Skeletal muscle cell (primary cell): ENCODE results near the gene PPP4R1.
"Not testable (repeated sequence)": the region's sequence is repeated elsewhere in the genome, so short reads cannot be mapped to it uniquely, and the experiment has no call there.

Experiments used
- DNase-seq: peaks from one replicate; pipeline ENCODE4 v3.0.0-alpha.2; 2010; ENCODE audit warnings: low read depth
- H3K4me3 ChIP-seq: 2 replicates; pipeline ENCODE4 v1.5.1; 2011; ENCODE audit warnings: low read depth, mild to moderate bottlenecking, control low read depth, low read length, moderate library complexity

PPP4R1 gene

DNA sequence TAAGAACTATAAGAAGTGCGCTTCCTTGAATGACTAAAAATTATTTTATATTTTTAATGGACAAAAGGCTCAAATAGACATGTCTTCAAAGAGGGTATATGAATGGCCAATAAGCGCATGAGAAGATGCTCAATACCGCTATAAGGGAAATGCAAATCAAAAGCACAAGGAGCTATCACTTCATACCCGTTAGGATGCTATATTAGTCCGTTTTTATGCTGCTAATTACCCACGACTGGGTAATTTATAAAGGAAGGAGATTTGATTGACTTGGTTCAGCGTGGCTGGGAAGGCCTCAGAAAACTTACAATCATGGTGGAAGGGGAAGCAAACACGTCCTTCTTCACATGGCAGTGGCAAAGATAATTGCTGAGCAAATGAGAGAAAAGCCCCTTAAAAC, 20.5 kb upstream of the PPP4R1 start:
- H3K4me3 ChIP-seq: no peak overlapping the region
- DNase-seq: no peak

DNA sequence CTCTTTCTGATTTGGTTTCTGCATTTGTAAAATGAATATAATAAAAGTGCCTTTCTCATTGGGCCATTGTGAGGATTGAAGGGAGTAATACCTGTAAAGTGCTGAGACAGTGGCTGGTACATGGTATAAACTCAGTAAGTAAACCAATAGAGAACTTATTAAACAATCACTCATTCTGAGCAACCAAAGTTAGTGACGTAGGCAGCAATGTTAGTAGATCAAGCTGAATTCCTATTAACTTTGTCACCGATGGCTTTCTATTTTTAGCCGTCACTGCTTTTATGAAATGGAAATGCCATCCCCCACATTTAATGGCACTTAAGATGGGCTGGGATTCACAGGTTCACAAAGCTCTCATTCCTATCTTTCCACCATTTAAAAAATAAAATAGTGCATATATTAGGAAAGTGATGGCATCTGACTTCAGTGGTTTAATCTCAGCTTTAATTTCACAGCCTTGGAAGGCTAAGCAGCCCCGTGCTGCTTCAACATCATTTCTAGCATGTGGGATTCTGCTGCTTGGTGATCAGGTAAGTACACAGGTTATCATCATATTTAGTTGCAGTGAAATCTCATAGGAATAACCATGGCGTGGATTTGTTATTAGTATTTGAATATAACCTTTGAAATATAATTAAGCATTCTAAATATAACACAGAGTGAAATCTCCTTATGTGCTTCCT, 17.6 kb upstream of the PPP4R1 start:
- peak; percentile 71 for DNase-seq
- H3K4me3 ChIP-seq: no peak overlapping the region

DNA sequence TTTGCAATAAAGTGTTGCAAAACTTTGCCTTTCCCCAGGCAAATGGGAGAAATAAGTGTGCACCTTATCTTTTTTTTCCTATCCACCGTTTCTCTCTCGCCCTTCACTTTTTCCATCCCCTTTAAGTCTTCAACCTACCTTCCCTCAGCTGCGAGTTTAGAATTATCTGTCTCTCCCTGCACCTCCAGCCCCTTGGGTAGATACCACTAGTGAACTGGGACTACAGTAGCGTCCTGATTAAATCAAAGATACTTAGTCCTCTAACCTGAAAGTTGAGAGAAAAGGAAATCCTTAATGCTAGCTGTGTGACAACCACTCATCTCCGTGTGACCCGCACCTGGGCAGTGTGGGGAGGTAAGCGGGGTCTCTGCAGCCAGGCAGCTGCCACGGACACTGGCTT, 16.1 kb upstream of the PPP4R1 start:
- DNase-seq: no peak
- no peak overlapping the region for H3K4me3 ChIP-seq

DNA sequence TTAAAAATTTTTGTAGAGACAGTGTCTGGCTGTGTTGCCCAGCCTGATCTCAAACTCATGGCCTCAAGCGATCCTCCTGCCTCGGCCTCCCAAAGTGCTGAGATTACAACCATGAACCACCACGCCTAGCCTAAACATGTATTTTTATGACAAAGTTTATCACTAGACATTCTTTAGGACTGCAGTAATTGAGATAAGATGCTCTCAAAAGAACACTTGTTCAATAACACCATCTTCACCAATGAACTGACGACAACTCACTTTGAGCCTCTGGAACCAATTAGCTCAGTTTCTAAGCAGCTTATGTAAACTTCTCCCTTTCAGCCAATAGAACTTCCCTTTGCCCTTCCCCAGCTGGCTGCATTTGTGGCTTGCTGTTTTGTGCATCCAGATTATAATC, 15.3 kb upstream of the PPP4R1 start:
- no peak for DNase-seq
- H3K4me3 ChIP-seq: no peak overlapping the region

DNA sequence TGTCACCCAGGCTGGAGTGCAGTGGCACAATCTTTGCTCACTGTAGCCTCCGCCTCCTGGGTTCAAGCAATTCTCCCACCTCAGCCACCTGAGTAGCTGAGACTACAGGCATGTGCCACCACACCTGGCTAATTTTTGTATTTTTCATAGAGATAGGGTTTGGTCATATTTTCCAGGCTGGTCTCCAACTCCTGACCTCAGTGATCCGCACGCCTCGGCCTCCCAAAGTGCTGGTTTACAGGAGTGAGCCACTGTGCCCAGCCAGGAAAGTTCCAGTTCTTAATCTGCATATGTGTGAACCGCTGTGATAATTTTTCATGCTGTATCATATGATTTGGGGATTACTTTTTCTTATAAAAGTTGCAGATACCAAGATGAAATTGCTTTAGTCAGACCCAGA, 14.6 kb upstream of the PPP4R1 start:
- no peak overlapping the region for H3K4me3 ChIP-seq
- DNase-seq: no peak

DNA sequence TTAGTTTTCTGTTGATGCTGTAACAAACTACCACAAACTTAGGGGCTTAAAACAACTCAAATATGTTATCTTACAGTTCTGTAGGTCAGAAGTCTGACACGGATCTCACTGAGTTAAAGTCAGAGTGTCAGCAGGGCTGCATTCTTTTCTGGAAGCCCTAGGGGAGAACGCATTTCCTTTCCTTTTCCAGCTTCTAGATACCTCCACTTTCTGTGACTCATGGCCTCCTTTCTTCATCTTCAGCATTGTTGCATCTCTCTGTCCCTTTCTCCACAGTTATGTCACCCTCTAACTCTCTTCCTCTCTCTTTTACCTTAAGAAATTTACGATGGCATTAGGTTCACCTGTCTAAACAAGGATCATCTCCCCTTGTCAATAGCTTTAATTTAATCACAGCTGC, 13.3 kb upstream of the PPP4R1 start:
- no peak overlapping the region for H3K4me3 ChIP-seq
- DNase-seq: no peak

DNA sequence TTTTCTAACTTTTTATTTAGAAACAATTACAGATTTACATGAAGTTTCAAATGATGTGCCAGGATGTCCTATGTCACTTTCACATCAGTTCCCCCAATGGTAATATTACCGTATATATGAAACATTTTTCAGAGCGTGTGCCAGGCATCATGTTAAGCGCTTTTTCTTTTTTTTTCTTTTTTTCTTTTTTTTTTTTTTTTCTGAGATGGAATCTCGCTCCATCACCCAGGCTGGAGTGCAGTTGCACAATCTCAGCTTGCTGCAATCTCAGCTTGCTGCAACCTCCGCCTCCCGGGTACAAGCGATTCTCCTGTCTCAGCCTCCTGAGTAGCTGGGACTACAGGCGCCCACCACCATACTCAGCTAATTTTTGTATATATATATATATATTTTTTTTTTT, 5.6 kb upstream of the PPP4R1 start:
- no peak for DNase-seq
- no peak overlapping the region for H3K4me3 ChIP-seq

DNA sequence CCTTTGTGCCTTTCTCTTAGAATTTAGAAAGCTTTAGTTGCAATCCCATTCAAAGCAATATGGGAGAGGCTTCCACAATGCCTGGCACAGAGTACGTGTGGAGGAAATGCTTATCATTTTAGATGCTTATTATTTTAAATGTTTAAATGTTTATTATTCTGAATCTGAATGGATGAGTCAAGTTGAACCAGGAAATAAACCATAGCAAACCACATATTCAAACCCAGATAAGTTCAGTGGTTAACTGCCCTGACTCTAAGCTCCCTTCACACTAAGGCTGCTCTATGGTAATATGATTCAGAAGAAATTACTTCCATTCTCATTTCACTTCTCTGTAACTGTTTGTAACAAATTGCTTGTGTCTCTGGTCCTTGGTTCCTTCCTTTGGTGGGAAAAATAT, 5.2 kb upstream of the PPP4R1 start:
- no peak overlapping the region for H3K4me3 ChIP-seq
- DNase-seq: no peak

DNA sequence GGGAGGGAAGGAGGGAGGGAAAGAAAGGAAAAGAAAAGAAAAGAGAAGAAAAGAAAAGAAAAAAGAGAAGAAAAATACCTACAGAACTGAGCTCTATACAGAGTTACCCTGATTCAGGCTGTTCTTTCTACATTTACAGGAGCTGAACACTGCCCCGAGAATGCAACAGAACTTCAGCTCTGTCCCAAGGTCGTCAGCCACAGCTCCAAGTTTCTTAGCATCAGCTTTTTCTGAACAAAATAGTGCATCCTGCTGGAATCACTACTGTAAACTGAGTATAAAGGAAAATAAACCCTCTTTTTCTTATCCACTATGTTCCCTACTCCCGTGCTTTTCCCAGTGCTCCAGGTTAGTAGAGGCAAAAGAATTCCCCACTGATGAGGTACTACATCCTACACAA, 4.7 kb upstream of the PPP4R1 start:
- H3K4me3 ChIP-seq: no peak overlapping the region
- no peak for DNase-seq

DNA sequence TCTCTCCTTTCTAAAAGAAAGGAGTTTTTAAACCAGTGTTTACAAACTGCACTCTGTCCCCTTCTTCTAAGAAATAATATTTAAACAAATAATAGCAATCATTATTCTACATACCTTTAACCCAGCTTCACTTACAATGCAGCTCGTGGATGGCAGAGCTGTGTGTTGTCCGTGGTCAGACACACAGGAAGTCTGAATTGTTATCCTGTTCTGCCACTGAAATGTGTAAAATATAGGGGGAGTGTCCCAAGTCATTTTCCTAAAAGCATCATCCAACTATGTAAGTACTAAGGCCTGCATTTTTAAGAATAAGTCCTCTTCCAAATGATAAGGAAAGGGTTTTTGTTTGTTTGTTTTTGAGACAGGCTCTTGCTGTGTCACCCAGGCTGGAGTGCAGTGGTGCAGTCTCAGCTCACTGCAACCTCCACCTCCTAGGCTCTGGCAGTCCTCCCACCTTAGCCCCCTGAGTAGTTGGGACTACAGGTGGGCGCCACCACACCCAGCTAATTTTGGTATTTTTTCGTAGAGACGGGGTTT, 2.7 kb upstream of the PPP4R1 start:
- H3K4me3 ChIP-seq: no peak overlapping the region
- DNase-seq: no peak

DNA sequence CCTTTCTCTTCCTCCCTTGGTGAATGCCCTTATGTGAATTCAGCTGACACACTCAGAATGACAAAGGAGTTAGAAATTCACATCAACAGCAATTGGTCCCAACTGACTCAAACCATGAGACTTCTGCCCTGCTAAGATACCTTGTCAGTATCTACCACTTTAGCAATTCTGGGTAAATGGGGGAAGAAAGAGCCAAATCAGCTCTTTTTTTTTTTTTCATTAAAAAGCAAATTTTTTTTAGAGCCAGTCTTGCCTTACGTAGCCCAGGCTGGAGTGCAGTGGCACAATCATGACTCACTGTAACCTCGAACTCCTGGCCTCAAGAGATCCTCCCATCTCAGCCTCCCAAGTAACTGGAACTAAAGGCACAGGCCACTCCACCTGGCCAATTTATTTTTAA, 1.7 kb upstream of the PPP4R1 start:
- no peak for DNase-seq
- H3K4me3 ChIP-seq: no peak overlapping the region

DNA sequence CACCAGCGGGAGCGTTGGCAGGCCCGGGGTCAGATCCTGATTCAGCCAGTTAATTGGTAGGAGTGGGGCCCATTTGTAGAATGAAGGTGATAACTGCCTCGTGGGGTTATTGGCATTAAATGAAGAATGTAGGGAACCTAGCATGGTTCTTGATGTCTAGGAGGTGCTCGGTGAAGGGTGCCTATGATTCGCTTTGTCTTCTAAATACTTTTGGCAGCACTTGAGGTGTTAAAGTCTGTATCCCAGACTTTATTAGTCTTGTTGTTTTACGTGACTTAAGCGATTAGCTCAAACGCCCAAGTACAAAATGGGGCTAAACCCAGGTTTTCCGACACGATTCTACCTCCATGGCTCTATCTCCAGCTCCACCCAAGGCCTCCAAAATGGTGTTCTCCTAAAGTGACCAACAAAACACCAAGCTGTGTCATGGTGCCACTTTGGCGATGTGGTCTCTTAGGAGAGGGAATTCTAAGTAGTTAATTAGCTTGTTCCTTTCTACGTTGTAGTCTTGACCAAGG, 980 bp upstream of the PPP4R1 start:
- no peak for DNase-seq
- H3K4me3 ChIP-seq: peak overlapping the region; percentile 54

DNA sequence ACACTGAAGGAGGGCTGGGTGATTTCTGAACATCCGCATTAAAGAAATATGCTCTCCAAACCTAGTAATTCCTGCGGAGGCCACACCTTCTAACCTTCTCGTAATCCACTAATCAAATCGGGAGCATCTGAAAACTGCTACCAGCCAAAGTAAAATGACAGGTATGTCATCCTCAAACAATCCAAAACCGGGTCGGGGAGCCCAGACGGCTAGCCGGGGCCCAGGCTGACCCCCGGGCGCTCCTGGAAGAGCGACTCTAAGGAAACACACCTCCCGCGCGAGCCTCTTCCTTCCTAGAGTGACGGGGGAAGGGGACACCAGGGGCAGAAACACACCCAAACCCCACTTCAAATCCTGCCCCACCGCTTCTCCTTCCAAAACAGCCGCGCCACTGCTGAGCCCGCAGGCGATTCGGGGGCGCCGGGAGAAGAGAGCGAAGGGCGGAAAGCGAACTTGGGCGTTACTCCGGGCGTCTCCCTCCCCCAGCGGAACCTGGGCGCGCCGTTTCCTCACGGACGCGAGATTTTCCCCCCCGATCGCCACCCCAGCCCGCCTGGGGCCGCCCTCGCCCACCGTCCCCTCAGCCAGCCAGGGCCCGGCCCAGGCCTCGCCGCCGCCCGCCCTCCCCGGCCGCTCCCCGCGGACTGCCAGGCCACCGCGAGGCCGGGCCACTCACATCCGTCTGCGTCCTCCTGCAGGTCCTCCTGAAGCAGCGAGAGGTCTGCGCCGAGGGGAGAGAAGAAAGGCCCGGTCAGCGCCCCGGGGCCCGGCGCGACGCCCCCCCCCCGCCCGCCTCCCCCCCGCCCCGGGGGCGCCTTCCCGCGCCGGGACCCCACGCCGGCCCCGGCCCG, 584 bp downstream of the PPP4R1 start:
- H3K4me3 ChIP-seq: peak overlapping the region; percentile 81
- DNase-seq: no peak

DNA sequence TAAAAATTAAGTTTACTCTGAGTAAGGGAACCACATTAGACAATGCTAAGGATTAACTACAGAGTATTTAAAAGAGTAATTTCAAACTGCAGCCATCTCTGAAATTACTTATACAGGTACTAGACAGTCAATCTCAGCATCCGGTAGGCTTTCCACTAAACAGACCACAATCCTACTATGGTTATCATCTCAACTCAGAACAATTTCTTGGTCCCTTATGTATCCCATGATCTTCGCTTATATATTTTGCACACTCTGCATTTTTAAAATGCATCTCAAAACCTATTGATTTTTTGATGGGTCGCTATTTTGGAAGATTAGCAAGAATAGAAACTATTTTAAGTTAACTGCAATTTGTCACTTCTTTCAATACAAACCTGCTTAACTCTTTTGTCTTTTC, 1.4 kb downstream of the PPP4R1 start:
- no peak for DNase-seq
- peak overlapping the region; percentile 81 for H3K4me3 ChIP-seq

DNA sequence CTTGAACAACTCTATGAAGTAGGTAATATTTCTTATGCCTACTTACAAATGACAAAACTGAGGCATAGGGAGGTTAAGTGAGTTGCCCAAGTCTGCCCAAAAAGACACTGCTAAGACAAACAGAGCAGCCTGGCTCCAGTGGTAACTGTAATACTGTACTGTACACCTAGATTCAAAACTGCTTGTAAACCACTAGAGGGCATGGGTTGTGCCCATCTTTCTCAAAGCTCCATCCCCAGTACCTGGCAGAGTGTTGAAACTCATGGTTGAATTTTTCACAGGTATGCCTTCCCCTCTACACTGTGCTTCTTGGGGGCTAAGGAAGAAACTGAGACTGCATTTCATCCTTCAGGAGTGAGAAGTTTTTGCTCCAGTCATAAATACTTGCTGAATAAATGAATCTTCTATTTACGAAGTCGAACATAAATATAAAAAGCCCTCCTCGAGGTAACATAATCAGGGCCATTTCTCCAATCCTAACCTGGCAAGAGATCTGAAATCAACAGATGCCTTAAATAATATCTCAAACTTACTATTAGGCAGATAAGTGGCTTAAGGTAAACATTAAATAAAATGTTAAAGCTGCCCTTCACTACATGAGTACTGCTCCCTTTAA, 2.0 kb downstream of the PPP4R1 start:
- H3K4me3 ChIP-seq: peak overlapping the region; percentile 81
- DNase-seq: no peak

DNA sequence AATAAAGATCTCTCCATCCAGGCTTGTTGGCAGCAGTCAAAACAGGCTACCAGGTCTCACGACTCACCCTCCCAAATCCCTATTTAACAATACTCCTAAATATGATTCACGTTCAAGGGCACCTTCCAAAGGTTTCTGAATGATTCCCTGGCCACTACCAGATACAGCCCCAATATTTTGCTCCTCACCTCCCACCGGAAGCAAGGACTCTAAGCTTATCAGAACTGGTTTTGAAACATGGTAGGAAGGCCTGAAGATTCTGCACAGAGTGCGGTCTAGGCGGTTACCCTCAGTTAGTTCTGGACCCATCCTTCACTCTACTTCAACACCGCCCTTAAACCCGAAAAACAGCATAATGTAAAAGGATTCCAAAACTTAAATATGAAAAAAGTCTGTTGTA, 5.2 kb downstream of the PPP4R1 start:
- DNase-seq: no peak
- H3K4me3 ChIP-seq: no peak overlapping the region

DNA sequence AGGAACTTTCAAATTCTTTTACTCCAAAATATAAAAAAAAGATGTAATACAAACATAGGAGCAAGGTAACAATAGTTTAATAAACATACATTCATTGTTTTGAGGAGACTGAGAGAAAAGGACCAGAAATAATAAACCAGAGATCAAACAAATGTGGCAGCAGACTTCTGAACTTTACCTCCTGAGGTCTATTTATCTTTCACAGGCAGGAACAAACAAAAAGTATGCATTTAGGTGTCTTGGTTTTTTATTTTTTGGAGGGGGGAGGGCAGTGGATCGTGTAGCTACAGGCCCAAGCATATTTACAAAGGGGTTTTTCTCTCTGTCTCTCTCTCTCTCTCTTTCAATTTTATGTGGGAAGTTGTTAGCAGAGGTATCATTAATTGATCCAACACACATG, 5.6 kb downstream of the PPP4R1 start:
- no peak for DNase-seq
- H3K4me3 ChIP-seq: no peak overlapping the region

DNA sequence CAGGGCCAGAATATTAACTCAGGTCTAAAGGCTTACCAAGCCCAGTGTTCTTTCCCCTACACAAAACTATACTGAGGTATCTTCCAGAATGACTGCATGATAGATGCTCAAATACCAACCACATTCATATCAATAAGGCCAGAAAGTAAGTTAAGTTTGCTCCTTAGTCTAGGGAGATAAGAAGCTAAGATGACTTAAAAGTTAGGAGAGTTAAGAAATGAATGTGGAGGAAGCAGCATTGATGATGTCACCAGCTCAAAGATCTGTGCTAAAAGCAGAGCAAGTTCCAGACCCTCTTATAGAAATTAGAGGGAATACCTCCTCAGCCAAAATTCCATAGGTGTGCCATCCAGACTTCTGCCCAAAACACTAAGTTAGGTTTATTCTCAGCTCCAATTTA, 6.1 kb downstream of the PPP4R1 start:
- H3K4me3 ChIP-seq: no peak overlapping the region
- no peak for DNase-seq

DNA sequence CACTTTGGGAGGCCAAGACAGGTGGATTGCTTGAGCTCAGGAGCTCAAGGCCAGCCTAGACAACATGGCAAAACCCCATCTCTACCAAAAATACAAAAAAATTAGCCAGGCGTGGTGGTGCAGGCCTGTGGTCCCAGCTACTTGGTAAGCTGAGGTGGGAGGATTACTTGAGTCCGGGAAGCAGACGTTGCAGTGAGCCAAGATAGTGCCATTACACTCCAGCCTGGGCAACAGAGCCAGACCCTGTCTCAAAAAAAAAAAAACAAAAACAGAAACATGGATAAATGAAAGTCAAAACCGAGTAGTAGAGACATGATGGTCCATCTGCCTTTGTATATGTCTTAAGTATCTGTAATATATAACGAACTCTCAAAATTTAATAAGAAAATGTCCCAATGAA, 7.2 kb downstream of the PPP4R1 start:
- H3K4me3 ChIP-seq, DNase-seq: not testable (repeated sequence)

DNA sequence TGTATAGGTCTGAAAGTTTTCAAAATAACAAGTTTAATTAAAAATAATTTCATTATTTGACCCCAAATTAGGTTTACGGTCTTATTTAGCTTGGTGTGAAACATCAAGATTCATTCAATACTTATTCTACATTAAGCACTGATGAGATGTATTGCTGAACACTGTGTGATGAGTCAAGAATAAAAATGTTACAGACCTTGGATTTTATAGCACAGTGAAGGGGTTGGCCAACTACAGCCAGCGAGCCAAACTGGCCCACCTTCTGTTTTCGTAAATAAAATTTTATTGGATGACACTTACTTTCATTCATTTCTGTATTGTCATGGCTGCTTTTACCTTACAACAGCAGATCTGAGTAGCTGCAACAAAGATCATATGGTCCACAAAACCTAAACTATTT, 8.3 kb downstream of the PPP4R1 start:
- H3K4me3 ChIP-seq: no peak overlapping the region
- no peak for DNase-seq
